ENCODE data around the gene MBD5. TPM values are rescaled to one million over a fixed set of nuclear protein-coding genes. Genes with fewer than 3 reads are reported as not detected.

The MBD5 gene
- total RNA-seq, 1 donor from 2014 or later, result 43.1 TPM

GRCh38 chr2:148306027-148306426 lies 285.1 kb downstream of the MBD5 start:
- no peak for DNase-seq

- no peak for DNase-seq
Measured at GRCh38 chr2:148317598-148317997, 296.7 kb downstream of the MBD5 start.

GRCh38 chr2:148338541-148338940 lies 317.6 kb downstream of the MBD5 start:
- DNase-seq, result no peak

GRCh38 chr2:148342086-148342485 lies 321.2 kb downstream of the MBD5 start:
- DNase-seq, result no peak

- DNase-seq, result no peak
Measured at GRCh38 chr2:148350199-148350598, 329.3 kb downstream of the MBD5 start.

- DNase-seq, result no peak
Measured at GRCh38 chr2:148351437-148352143, 330.7 kb downstream of the MBD5 start.

- DNase-seq, result no peak
Measured at GRCh38 chr2:148358375-148358774, 337.5 kb downstream of the MBD5 start.

GRCh38 chr2:148360662-148361061 lies 339.8 kb downstream of the MBD5 start:
- no peak for DNase-seq

GRCh38 chr2:148362144-148362796 lies 341.4 kb downstream of the MBD5 start:
- no peak for DNase-seq

- no peak for DNase-seq
Measured at GRCh38 chr2:148375214-148375613, 354.3 kb downstream of the MBD5 start.

- DNase-seq, result no peak
Measured at GRCh38 chr2:148391324-148391723, 370.4 kb downstream of the MBD5 start.

- DNase-seq, result no peak
Measured at GRCh38 chr2:148402786-148403185, 381.9 kb downstream of the MBD5 start.

- no peak for DNase-seq
Measured at GRCh38 chr2:148410899-148411298, 390.0 kb downstream of the MBD5 start.

- no peak for DNase-seq
Measured at GRCh38 chr2:148416248-148416647, 395.4 kb downstream of the MBD5 start.

GRCh38 chr2:148430101-148430500 lies 409.2 kb downstream of the MBD5 start:
- no peak for DNase-seq

- no peak for DNase-seq
Measured at GRCh38 chr2:148447877-148448276, 427.0 kb downstream of the MBD5 start.

GRCh38 chr2:148450531-148450930 lies 429.6 kb downstream of the MBD5 start:
- no peak for DNase-seq

GRCh38 chr2:148451046-148451445 lies 430.2 kb downstream of the MBD5 start:
- no peak for DNase-seq

GRCh38 chr2:148455791-148456190 lies 434.9 kb downstream of the MBD5 start:
- DNase-seq, result no peak

- DNase-seq, result no peak
Measured at GRCh38 chr2:148458171-148458570, 437.3 kb downstream of the MBD5 start.

GRCh38 chr2:148459377-148459778 lies 438.5 kb downstream of the MBD5 start:
- no peak for DNase-seq

- DNase-seq, result no peak
Measured at GRCh38 chr2:148461876-148462275, 441.0 kb downstream of the MBD5 start.

GRCh38 chr2:148475626-148476025 lies 454.7 kb downstream of the MBD5 start:
- DNase-seq, result no peak

- no peak for DNase-seq
Measured at GRCh38 chr2:148479398-148479797, 458.5 kb downstream of the MBD5 start.

Data from skin of body (tissue), 2 donors.